Measurements from ENCODE around the gene ANKRD11. TPM values are rescaled to one million over a fixed set of nuclear protein-coding genes. Genes with fewer than 3 reads are reported as not detected.

Gene ANKRD11
- total RNA-seq, 1 experiment from 2014 or later, result 266 TPM

DNA sequence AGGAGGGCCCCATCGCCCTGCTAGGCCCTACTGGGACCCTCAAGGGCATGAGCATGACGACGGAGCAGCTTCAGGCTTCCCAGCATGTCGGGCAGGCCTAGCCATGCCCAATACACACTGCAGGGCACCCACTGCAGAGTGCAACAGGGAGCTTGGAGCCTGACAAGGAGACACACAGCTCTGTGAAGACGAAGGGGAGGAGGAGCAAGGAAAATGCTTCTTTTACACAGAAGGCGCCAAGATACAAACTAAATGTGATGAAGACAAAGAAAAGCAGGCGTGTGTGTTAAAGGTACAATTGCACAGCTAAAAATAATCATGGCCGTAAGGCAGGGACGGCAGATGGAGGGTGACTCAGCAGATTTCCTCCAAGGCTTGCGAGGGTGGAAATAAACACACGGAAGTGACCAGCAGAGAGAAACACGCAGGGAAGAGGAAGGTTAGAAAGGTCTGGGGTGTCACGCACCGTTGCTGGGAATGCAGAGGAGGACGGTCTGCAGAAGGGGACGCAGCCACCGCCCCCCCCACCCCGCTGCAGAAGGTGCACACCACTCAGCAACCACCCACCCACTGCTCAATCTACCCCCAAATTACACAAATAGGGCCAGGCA is 164.4 kb downstream of the ANKRD11 start:
- ATAC-seq (no peak), DNase-seq (ENCODE audit: low read depth, low spot score) (no peak)
- peak overlapping the region; percentile 80 for H3K27ac ChIP-seq (ENCODE audit: low read depth, low read length)
- no peaks in the 10 kb centered on the region for H4K20me1 ChIP-seq (ENCODE audit: insufficient read depth)
- RAD21 ChIA-PET (ENCODE audit: low non-redundant PET in 1 of 2, low total read pairs in 2 of 2, uncharacterized antibody in 2 of 2, unreplicated experiment in 2 of 2), result interaction anchor here in 1 of 2 experiments (0.6 kb wide), 1 partner anchor 38 kb away, joined by 3 read pairs; no protein-coding TSS in a partner anchor
- peaks cover 96 to 100% of the 10 kb centered on the region in 2 experiments for H3K4me1 ChIP-seq (ENCODE audit: control insufficient read depth in 1 of 2, insufficient read depth in 2 of 2, low read length in 2 of 2)
- intact Hi-C loops (cut with micrococcal nuclease), result loop anchor here (10.0 kb wide), 1 partner anchor 81 kb away; no protein-coding TSS in a partner anchor
- no peaks in the 10 kb centered on the region for H3K9me3 ChIP-seq (ENCODE audit: control insufficient read depth in 1 of 2, insufficient read depth in 1 of 2, low read depth in 1 of 2, low read length in 2 of 2)
- H3K79me2 ChIP-seq (ENCODE audit: insufficient read depth, low read length), result peaks cover 99% of the 10 kb centered on the region
- peak overlapping the region; percentile 5 to 31; a peak in 2 of 4 replicates for H3K4me3 ChIP-seq (replicated peaks in 1 of 2; ENCODE audit: low read depth in 1 of 2, low read length in 2 of 2)
- no peaks in the 10 kb centered on the region for H3K9me2 ChIP-seq (ENCODE audit: insufficient read depth)
- POLR2A ChIA-PET, result no interaction called here
- H3K27me3 ChIP-seq (ENCODE audit: insufficient read depth, low read length), result no peaks in the 10 kb centered on the region
- CTCF ChIA-PET, result interaction anchor here (0.8 kb wide), 1 partner anchor 9 kb away, joined by 3 read pairs; no protein-coding TSS in a partner anchor
- peaks cover 0 to 9% of the 10 kb centered on the region in 2 experiments; a peak in 1 of 4 replicates for H3K36me3 ChIP-seq (ENCODE audit: control insufficient read depth in 1 of 2, insufficient read depth in 2 of 2, low read length in 2 of 2)
- peak overlapping the region; percentile 55 for H3K9ac ChIP-seq (ENCODE audit: low read length)
- H2AFZ ChIP-seq (ENCODE audit: low read depth, low read length, poor library complexity, severe bottlenecking), result no peak overlapping the region
- peak overlapping the region; percentile 89 for H3K4me2 ChIP-seq (ENCODE audit: low read length)
- no TSS peak for BruUV-seq (replicated peaks)
- TF ChIP-seq JUND (IDR thresholded peaks at IDR 0.05) (no peak), ZFX (IDR thresholded peaks at IDR 0.05) (0 out of 2 replicates have a peak, but pooled peaks have one; percentile 7), POLR2AphosphoS5 (IDR thresholded peaks at IDR 0.05; ENCODE audit: low read depth, low read length) (peak; percentile 40), CBX3 (IDR thresholded peaks at IDR 0.05; ENCODE audit: low read depth) (no peak), TCF7L2 (IDR thresholded peaks at IDR 0.05; ENCODE audit: borderline replicate concordance, extremely low read depth, insufficient read depth, insufficient read length) (no peak), CEBPB (IDR thresholded peaks at IDR 0.05; ENCODE audit: low read depth) (no peak), ELF1 (IDR thresholded peaks at IDR 0.05; ENCODE audit: borderline replicate concordance, low read depth) (no peak), EZH2phosphoT487 (IDR thresholded peaks at IDR 0.05; ENCODE audit: borderline replicate concordance) (no peak), POLR2A (IDR thresholded peaks at IDR 0.05; ENCODE audit: borderline replicate concordance, extremely low read depth, insufficient read depth, insufficient read length) (no peak), SIN3A (IDR thresholded peaks at IDR 0.05; ENCODE audit: low read depth) (no peak), EZH2 (IDR thresholded peaks at IDR 0.05) (no peak), EGR1 (IDR thresholded peaks at IDR 0.05; ENCODE audit: low read depth) (no peak), SP1 (IDR thresholded peaks at IDR 0.05; ENCODE audit: low read depth) (no peak), SRF (IDR thresholded peaks at IDR 0.05; ENCODE audit: low read depth) (no peak), ZNF274 (IDR thresholded peaks at IDR 0.05; ENCODE audit: low read depth, low read length) (no peak)
- TF ChIP-seq, protein P1, sequence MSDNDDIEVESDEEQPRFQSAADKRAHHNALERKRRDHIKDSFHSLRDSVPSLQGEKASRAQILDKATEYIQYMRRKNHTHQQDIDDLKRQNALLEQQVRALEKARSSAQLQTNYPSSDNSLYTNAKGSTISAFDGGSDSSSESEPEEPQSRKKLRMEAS (IDR thresholded peaks at IDR 0.05), result no peak
- TF ChIP-seq, protein P2, sequence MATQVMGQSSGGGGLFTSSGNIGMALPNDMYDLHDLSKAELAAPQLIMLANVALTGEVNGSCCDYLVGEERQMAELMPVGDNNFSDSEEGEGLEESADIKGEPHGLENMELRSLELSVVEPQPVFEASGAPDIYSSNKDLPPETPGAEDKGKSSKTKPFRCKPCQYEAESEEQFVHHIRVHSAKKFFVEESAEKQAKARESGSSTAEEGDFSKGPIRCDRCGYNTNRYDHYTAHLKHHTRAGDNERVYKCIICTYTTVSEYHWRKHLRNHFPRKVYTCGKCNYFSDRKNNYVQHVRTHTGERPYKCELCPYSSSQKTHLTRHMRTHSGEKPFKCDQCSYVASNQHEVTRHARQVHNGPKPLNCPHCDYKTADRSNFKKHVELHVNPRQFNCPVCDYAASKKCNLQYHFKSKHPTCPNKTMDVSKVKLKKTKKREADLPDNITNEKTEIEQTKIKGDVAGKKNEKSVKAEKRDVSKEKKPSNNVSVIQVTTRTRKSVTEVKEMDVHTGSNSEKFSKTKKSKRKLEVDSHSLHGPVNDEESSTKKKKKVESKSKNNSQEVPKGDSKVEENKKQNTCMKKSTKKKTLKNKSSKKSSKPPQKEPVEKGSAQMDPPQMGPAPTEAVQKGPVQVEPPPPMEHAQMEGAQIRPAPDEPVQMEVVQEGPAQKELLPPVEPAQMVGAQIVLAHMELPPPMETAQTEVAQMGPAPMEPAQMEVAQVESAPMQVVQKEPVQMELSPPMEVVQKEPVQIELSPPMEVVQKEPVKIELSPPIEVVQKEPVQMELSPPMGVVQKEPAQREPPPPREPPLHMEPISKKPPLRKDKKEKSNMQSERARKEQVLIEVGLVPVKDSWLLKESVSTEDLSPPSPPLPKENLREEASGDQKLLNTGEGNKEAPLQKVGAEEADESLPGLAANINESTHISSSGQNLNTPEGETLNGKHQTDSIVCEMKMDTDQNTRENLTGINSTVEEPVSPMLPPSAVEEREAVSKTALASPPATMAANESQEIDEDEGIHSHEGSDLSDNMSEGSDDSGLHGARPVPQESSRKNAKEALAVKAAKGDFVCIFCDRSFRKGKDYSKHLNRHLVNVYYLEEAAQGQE (IDR thresholded peaks at IDR 0.05; ENCODE audit: low read depth), result no peak
- TF ChIP-seq, protein P3, sequence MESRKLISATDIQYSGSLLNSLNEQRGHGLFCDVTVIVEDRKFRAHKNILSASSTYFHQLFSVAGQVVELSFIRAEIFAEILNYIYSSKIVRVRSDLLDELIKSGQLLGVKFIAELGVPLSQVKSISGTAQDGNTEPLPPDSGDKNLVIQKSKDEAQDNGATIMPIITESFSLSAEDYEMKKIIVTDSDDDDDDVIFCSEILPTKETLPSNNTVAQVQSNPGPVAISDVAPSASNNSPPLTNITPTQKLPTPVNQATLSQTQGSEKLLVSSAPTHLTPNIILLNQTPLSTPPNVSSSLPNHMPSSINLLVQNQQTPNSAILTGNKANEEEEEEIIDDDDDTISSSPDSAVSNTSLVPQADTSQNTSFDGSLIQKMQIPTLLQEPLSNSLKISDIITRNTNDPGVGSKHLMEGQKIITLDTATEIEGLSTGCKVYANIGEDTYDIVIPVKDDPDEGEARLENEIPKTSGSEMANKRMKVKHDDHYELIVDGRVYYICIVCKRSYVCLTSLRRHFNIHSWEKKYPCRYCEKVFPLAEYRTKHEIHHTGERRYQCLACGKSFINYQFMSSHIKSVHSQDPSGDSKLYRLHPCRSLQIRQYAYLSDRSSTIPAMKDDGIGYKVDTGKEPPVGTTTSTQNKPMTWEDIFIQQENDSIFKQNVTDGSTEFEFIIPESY (IDR thresholded peaks at IDR 0.05; ENCODE audit: extremely low read depth, insufficient replicate concordance, low read length), result no peak
- TF ChIP-seq, protein P4, sequence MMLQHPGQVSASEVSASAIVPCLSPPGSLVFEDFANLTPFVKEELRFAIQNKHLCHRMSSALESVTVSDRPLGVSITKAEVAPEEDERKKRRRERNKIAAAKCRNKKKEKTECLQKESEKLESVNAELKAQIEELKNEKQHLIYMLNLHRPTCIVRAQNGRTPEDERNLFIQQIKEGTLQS (IDR thresholded peaks at IDR 0.05), result no peak
- TF ChIP-seq, protein P5, sequence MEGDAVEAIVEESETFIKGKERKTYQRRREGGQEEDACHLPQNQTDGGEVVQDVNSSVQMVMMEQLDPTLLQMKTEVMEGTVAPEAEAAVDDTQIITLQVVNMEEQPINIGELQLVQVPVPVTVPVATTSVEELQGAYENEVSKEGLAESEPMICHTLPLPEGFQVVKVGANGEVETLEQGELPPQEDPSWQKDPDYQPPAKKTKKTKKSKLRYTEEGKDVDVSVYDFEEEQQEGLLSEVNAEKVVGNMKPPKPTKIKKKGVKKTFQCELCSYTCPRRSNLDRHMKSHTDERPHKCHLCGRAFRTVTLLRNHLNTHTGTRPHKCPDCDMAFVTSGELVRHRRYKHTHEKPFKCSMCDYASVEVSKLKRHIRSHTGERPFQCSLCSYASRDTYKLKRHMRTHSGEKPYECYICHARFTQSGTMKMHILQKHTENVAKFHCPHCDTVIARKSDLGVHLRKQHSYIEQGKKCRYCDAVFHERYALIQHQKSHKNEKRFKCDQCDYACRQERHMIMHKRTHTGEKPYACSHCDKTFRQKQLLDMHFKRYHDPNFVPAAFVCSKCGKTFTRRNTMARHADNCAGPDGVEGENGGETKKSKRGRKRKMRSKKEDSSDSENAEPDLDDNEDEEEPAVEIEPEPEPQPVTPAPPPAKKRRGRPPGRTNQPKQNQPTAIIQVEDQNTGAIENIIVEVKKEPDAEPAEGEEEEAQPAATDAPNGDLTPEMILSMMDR (IDR thresholded peaks at IDR 0.05 in 2 of 3, conservative IDR thresholded peaks at IDR 0.05 in 1 of 3; ENCODE audit: borderline replicate concordance in 1 of 3, insufficient read depth in 1 of 3, low read depth in 2 of 3, low read length in 2 of 3), result no peak

Measured in HCT116 (cell line).